SK-N-SH (cell line): ENCODE data around the gene ELMO1. TPM values are rescaled to one million over a fixed set of nuclear protein-coding genes. Genes with fewer than 3 reads are reported as not detected.

ENCODE experiments used
- CTCF ChIA-PET: fragments of 300-600, 350-600 bp; formaldehyde crosslinking; extraction: SDS; loops from one replicate; lab custom pipeline; 2021; lab: Yijun Ruan, JAX
- POLR2A ChIA-PET: fragments of 350-600 bp; sonication (Branson Sonifier 250); formaldehyde crosslinking; extraction: SDS; loops from one replicate; lab custom pipeline; 2020; ENCODE audit warnings: antibody characterized with exemption, inconsistent platforms; lab: Yijun Ruan, JAX
- DNase-seq: peaks from one replicate; pipeline ENCODE4 v3.0.0; 2012
- H2AFZ ChIP-seq: fragments of 200-600 bp; sonication (generic); 2 replicates; pipeline ENCODE4 v1.8.1; 2016; ENCODE audit warnings: antibody characterized with exemption, mild to moderate bottlenecking, low read depth
- H3F3A ChIP-seq: fragments of 200-600 bp; sonication (generic); replicated peaks from 2 replicates; pipeline ENCODE3; 2016; ENCODE audit warnings: antibody characterized with exemption, mild to moderate bottlenecking; ENCODE audit not compliant: insufficient read depth
- H3K27ac ChIP-seq, 2 experiments: fragments of 200-500 bp in 1 of 2; fragments of 200-600 bp in 1 of 2; sonication (Bioruptor generic) in 1 of 2; sonication (generic), shearing (Covaris generic) in 1 of 2; 2 replicates each; pipeline versions ENCODE4 v1.5.1 to v1.6.1; 2014 to 2016; ENCODE audit warnings: low read depth in 2 of 2, inconsistent platforms in 1 of 2, low read length in 1 of 2, mild to moderate bottlenecking in 1 of 2, mixed read lengths in 1 of 2
- H3K27me3 ChIP-seq: fragments of 200-600 bp; sonication (generic), shearing (Covaris generic); 2 replicates; pipeline ENCODE4 v1.6.1; 2016; ENCODE audit warnings: mixed run types; ENCODE audit not compliant: insufficient read depth
- H3K36me3 ChIP-seq, 2 experiments: fragments of 200-500 bp in 1 of 2; fragments of 200-600 bp in 1 of 2; sonication (Bioruptor generic) in 1 of 2; sonication (generic) in 1 of 2; replicated peaks in 1 of 2; 2 replicates each; pipeline versions ENCODE3 to v1.5.1; 2014 to 2016; ENCODE audit warnings: low read length in 1 of 2, mild to moderate bottlenecking in 1 of 2; ENCODE audit not compliant: insufficient read depth in 2 of 2, control insufficient read depth in 1 of 2
- H3K4me1 ChIP-seq, 2 experiments: fragments of 200-500 bp in 1 of 2; fragments of 200-600 bp in 1 of 2; sonication (Bioruptor generic) in 1 of 2; sonication (generic), shearing (Covaris generic) in 1 of 2; 2 replicates each; pipeline versions ENCODE4 v1.5.1 to v1.6.1; 2014 to 2016; ENCODE audit warnings: low read depth in 1 of 2, low read length in 1 of 2, mixed run types in 1 of 2; ENCODE audit not compliant: insufficient read depth in 2 of 2, control insufficient read depth in 1 of 2
- H3K4me2 ChIP-seq: fragments of 200-600 bp; sonication (generic), shearing (Covaris generic); 2 replicates; pipeline ENCODE4 v1.6.1; 2017; ENCODE audit warnings: mixed run types
- H3K4me3 ChIP-seq, 2 experiments: fragments of 200-500 bp in 1 of 2; fragments of 200-600 bp in 1 of 2; sonication (Bioruptor generic) in 1 of 2; sonication (generic), shearing (Covaris generic) in 1 of 2; 2 replicates each; pipeline versions ENCODE4 v1.5.1 to v1.8.1; 2014 to 2016; ENCODE audit warnings: low read depth in 2 of 2, inconsistent platforms in 1 of 2, low read length in 1 of 2, mild to moderate bottlenecking in 1 of 2, mixed read lengths in 1 of 2, moderate library complexity in 1 of 2
- H3K79me2 ChIP-seq: fragments of 200-600 bp; sonication (generic); 2 replicates; pipeline ENCODE4 v1.8.1; 2017; ENCODE audit warnings: mild to moderate bottlenecking; ENCODE audit not compliant: insufficient read depth
- H3K9ac ChIP-seq: fragments of 200-600 bp; sonication (generic); 2 replicates; pipeline ENCODE4 v1.6.1; 2017; ENCODE audit warnings: mixed run types
- H3K9me2 ChIP-seq: fragments of 200-600 bp; sonication (generic); 2 replicates; pipeline ENCODE4 v1.6.1; 2017; ENCODE audit warnings: mixed run types
- H3K9me3 ChIP-seq: fragments of 200-600 bp; sonication (generic); 2 replicates; pipeline ENCODE4 v1.6.1; 2017; ENCODE audit warnings: mixed run types, mild to moderate bottlenecking, moderate library complexity
- H4K20me1 ChIP-seq: fragments of 200-600 bp; sonication (generic); 2 replicates; pipeline ENCODE4 v1.6.1; 2017; ENCODE audit warnings: mild to moderate bottlenecking, mixed run types; ENCODE audit not compliant: insufficient read depth
- FOSL2 ChIP-seq: IDR thresholded peaks from 2 replicates; pipeline ENCODE4 v1.4.0; 2012; ENCODE audit warnings: low read depth, mild to moderate bottlenecking, moderate library complexity, borderline replicate concordance
- FOXM1 ChIP-seq: IDR thresholded peaks from 2 replicates; pipeline ENCODE4 v1.4.0; 2012; ENCODE audit warnings: low read depth, mild to moderate bottlenecking
- GATA2 ChIP-seq: sonication (generic); formaldehyde crosslinking; IDR thresholded peaks from 2 replicates; pipeline ENCODE4 v1.5.0; 2020; ENCODE audit warnings: mild to moderate bottlenecking, missing genetic modification reagents
- MAX ChIP-seq: IDR thresholded peaks from 2 replicates; pipeline ENCODE4 v1.4.0; 2012; ENCODE audit warnings: low read depth
- MXI1 ChIP-seq: IDR thresholded peaks from 2 replicates; pipeline ENCODE4 v1.6.1; 2012; ENCODE audit warnings: mild to moderate bottlenecking, low read depth, low read length, improper control_type of control experiment
- NRF1 ChIP-seq: IDR thresholded peaks from 2 replicates; pipeline ENCODE4 v1.6.1; 2012; ENCODE audit warnings: low read depth, mild to moderate bottlenecking, low read length
- POLR2AphosphoS5 ChIP-seq: IDR thresholded peaks from 2 replicates; pipeline ENCODE4 v1.6.1; 2012; ENCODE audit warnings: low read depth, low read length
- RAD21 ChIP-seq: IDR thresholded peaks from 2 replicates; pipeline ENCODE4 v1.6.1; 2012; ENCODE audit warnings: mild to moderate bottlenecking, low read length
- TAF1 ChIP-seq: IDR thresholded peaks from 2 replicates; pipeline ENCODE4 v1.6.1; 2012; ENCODE audit warnings: low read depth, mild to moderate bottlenecking, low read length, moderate library complexity, borderline replicate concordance
- TCF12 ChIP-seq: IDR thresholded peaks from 2 replicates; pipeline ENCODE4 v1.4.0; 2012
- USF1 ChIP-seq: IDR thresholded peaks from 2 replicates; pipeline ENCODE4 v1.4.0; 2012; ENCODE audit warnings: low read depth, borderline replicate concordance
- YY1 ChIP-seq: IDR thresholded peaks from 2 replicates; pipeline ENCODE4 v1.4.0; 2012; ENCODE audit warnings: low read depth, mild to moderate bottlenecking
- polyA plus RNA-seq, 3 experiments: library from polyadenylated mRNA; depleted of rRNA; stranded (reverse); fragments of >200 nt; gene quantifications; 2 replicates each; pipeline ENCODE4 v1.2.3, GENCODE V29; 2012
- TF ChIP-seq, protein P1 (sequence below): IDR thresholded peaks from 2 replicates; pipeline ENCODE4 v1.6.1; 2012; ENCODE audit warnings: mild to moderate bottlenecking, low read depth, low read length, moderate library complexity
- TF ChIP-seq, protein P2 (sequence below): IDR thresholded peaks from 2 replicates; pipeline ENCODE4 v1.4.0; 2012; ENCODE audit warnings: low read depth, borderline replicate concordance
- TF ChIP-seq, protein P3 (sequence below): fragments of 150-350 bp; IDR thresholded peaks from 2 replicates; pipeline ENCODE4 v1.6.1; 2017; ENCODE audit warnings: antibody characterized with exemption, low read length, low read depth, borderline replicate concordance

Gene ELMO1
- polyA plus RNA-seq, 1 of the 3 experiments (the other 2 are of a cell fraction): 0.64 TPM

- H3K27ac ChIP-seq: no peak overlapping the region
- CTCF ChIA-PET: interaction anchor here (2.5 kb wide), 1 partner anchor 29 kb away, joined by 9 read pairs; the partner anchor contains the start of gene ELMO1
- no peaks in the 10 kb centered on the region for H3K27me3 ChIP-seq
- H3K9me2 ChIP-seq: no peaks in the 10 kb centered on the region
- H3K9me3 ChIP-seq: no peaks in the 10 kb centered on the region; the same call in 1 of the 2 replicates
- H3F3A ChIP-seq: no peaks in the 10 kb centered on the region
- H2AFZ ChIP-seq: no peak overlapping the region
- H4K20me1 ChIP-seq: no peaks in the 10 kb centered on the region
- DNase-seq: no peak
- no peaks in the 10 kb centered on the region for H3K36me3 ChIP-seq
- POLR2A ChIA-PET: no interaction called here
- no peaks in the 10 kb centered on the region for H3K79me2 ChIP-seq
- H3K9ac ChIP-seq: no peak overlapping the region
- H3K4me1 ChIP-seq: peaks cover 0 to 13% of the 10 kb centered on the region in 2 experiments; a peak in 1 of 4 replicates
- TF ChIP-seq MAX (no peak), FOSL2 (no peak), TAF1 (no peak), MXI1 (no peak), GATA2 (CRISPR knock-in tag) (no peak), RAD21 (no peak), NRF1 (no peak), POLR2AphosphoS5 (no peak), TCF12 (no peak), FOXM1 (no peak), USF1 (no peak), YY1 (no peak)
- TF ChIP-seq, protein P1, sequence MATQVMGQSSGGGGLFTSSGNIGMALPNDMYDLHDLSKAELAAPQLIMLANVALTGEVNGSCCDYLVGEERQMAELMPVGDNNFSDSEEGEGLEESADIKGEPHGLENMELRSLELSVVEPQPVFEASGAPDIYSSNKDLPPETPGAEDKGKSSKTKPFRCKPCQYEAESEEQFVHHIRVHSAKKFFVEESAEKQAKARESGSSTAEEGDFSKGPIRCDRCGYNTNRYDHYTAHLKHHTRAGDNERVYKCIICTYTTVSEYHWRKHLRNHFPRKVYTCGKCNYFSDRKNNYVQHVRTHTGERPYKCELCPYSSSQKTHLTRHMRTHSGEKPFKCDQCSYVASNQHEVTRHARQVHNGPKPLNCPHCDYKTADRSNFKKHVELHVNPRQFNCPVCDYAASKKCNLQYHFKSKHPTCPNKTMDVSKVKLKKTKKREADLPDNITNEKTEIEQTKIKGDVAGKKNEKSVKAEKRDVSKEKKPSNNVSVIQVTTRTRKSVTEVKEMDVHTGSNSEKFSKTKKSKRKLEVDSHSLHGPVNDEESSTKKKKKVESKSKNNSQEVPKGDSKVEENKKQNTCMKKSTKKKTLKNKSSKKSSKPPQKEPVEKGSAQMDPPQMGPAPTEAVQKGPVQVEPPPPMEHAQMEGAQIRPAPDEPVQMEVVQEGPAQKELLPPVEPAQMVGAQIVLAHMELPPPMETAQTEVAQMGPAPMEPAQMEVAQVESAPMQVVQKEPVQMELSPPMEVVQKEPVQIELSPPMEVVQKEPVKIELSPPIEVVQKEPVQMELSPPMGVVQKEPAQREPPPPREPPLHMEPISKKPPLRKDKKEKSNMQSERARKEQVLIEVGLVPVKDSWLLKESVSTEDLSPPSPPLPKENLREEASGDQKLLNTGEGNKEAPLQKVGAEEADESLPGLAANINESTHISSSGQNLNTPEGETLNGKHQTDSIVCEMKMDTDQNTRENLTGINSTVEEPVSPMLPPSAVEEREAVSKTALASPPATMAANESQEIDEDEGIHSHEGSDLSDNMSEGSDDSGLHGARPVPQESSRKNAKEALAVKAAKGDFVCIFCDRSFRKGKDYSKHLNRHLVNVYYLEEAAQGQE: no peak
- TF ChIP-seq, protein P2, sequence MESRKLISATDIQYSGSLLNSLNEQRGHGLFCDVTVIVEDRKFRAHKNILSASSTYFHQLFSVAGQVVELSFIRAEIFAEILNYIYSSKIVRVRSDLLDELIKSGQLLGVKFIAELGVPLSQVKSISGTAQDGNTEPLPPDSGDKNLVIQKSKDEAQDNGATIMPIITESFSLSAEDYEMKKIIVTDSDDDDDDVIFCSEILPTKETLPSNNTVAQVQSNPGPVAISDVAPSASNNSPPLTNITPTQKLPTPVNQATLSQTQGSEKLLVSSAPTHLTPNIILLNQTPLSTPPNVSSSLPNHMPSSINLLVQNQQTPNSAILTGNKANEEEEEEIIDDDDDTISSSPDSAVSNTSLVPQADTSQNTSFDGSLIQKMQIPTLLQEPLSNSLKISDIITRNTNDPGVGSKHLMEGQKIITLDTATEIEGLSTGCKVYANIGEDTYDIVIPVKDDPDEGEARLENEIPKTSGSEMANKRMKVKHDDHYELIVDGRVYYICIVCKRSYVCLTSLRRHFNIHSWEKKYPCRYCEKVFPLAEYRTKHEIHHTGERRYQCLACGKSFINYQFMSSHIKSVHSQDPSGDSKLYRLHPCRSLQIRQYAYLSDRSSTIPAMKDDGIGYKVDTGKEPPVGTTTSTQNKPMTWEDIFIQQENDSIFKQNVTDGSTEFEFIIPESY: no peak
- TF ChIP-seq, protein P3, sequence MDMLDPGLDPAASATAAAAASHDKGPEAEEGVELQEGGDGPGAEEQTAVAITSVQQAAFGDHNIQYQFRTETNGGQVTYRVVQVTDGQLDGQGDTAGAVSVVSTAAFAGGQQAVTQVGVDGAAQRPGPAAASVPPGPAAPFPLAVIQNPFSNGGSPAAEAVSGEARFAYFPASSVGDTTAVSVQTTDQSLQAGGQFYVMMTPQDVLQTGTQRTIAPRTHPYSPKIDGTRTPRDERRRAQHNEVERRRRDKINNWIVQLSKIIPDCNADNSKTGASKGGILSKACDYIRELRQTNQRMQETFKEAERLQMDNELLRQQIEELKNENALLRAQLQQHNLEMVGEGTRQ: no peak
- no peak overlapping the region for H3K4me3 ChIP-seq
- no peak overlapping the region for H3K4me2 ChIP-seq
Observed at GRCh38 chr7:37419496-37419895, 29.2 kb downstream of the ELMO1 start.
